Glutamatergic neuron (in vitro differentiated cells): ENCODE measurements around the gene APIP. TPM values are rescaled to one million over a fixed set of nuclear protein-coding genes. Genes with fewer than 3 reads are reported as not detected.

Experiments
- DNase-seq: peaks from one replicate; pipeline ENCODE4 v3.0.0; 2022
- H3K27ac Mint-ChIP-seq: one replicate; pipeline ENCODE4 v1.8.0; 2020; ENCODE audit warnings: mild to moderate bottlenecking, mixed read lengths, inconsistent platforms; ENCODE audit not compliant: unreplicated experiment
- H3K27me3 Mint-ChIP-seq: one replicate; pipeline ENCODE4 v1.8.0; 2020; ENCODE audit warnings: mild to moderate bottlenecking, moderate library complexity, mixed read lengths, inconsistent platforms; ENCODE audit not compliant: unreplicated experiment
- H3K36me3 Mint-ChIP-seq: one replicate; pipeline ENCODE4 v1.8.0; 2020; ENCODE audit warnings: mild to moderate bottlenecking, mixed read lengths, inconsistent platforms; ENCODE audit not compliant: unreplicated experiment
- H3K4me1 Mint-ChIP-seq: one replicate; pipeline ENCODE4 v1.8.0; 2020; ENCODE audit warnings: mild to moderate bottlenecking, low read depth, mixed read lengths, inconsistent platforms; ENCODE audit not compliant: unreplicated experiment
- H3K4me3 Mint-ChIP-seq: one replicate; pipeline ENCODE4 v1.8.0; 2020; ENCODE audit warnings: mild to moderate bottlenecking, mixed read lengths, inconsistent platforms; ENCODE audit not compliant: unreplicated experiment
- H3K9me3 Mint-ChIP-seq: one replicate; pipeline ENCODE4 v1.8.0; 2020; ENCODE audit warnings: mild to moderate bottlenecking, moderate library complexity, mixed read lengths, inconsistent platforms; ENCODE audit not compliant: unreplicated experiment
- total RNA-seq: library from RNA; stranded (reverse); fragmentation: NEBNext Ultra II Directional; extraction: Animal tissue kit (Norgen Biotek cat#: 25700); gene quantifications from one replicate; pipeline ENCODE4 v1.2.1, GENCODE V29; 2021; ENCODE audit not compliant: unreplicated experiment
- TF ChIP-seq, protein P1 (sequence below): fragments of 200-600 bp; sonication (generic); IDR thresholded peaks from one replicate; pipeline ENCODE4 v1.5.0; 2021; ENCODE audit not compliant: partially characterized antibody, unreplicated experiment

APIP gene
- total RNA-seq, 1 donor from 2014 or later: 20.9 TPM

- H3K4me3 Mint-ChIP-seq: no peak overlapping the region
- DNase-seq: no peak
- H3K4me1 Mint-ChIP-seq: peaks cover 7% of the 10 kb centered on the region
- TF ChIP-seq, protein P1, sequence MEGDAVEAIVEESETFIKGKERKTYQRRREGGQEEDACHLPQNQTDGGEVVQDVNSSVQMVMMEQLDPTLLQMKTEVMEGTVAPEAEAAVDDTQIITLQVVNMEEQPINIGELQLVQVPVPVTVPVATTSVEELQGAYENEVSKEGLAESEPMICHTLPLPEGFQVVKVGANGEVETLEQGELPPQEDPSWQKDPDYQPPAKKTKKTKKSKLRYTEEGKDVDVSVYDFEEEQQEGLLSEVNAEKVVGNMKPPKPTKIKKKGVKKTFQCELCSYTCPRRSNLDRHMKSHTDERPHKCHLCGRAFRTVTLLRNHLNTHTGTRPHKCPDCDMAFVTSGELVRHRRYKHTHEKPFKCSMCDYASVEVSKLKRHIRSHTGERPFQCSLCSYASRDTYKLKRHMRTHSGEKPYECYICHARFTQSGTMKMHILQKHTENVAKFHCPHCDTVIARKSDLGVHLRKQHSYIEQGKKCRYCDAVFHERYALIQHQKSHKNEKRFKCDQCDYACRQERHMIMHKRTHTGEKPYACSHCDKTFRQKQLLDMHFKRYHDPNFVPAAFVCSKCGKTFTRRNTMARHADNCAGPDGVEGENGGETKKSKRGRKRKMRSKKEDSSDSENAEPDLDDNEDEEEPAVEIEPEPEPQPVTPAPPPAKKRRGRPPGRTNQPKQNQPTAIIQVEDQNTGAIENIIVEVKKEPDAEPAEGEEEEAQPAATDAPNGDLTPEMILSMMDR: no peak
- no peaks in the 10 kb centered on the region for H3K9me3 Mint-ChIP-seq
- no peaks in the 10 kb centered on the region for H3K27me3 Mint-ChIP-seq
- H3K36me3 Mint-ChIP-seq: no peaks in the 10 kb centered on the region
- no peak overlapping the region for H3K27ac Mint-ChIP-seq
Measured at GRCh38 chr11:34926831-34927132, 10.6 kb upstream of the APIP start.

DNA sequence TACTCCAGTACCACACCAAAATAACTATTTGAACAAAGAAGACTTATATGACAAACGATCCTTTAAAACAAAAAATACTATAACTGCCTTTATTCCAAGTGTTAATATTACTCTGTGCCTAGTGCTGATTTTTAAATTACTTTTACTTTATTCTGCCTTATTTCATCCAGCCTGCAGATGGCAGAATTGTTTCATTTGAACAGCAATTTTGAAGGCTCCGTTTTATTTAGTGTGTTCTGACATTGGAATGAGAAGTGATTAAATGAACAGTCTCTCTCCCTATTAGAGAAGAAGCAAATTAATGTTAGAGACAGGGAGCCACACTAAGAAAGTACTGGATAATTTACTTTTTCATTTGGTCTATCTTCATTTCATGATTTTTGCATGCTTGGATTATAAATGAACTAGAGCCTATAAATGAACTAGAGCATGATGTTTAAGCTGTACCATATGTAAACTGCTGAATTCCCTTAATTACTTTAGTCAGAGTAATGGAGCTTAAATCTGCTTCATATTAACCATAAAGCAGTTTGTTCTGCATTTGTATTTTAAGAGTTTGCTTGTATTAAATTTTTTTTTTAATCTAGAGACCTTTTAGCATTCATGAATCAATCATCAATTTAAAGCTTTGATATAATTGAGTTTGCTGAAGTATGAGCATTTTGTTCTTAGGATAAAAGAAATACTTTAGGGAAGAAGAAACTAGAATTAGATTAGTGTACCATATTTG lies 10.1 kb upstream of the APIP start:
- peaks cover 7% of the 10 kb centered on the region for H3K4me1 Mint-ChIP-seq
- no peaks in the 10 kb centered on the region for H3K36me3 Mint-ChIP-seq
- no peak overlapping the region for H3K4me3 Mint-ChIP-seq
- H3K27me3 Mint-ChIP-seq: no peaks in the 10 kb centered on the region
- TF ChIP-seq, protein P1: peak; percentile 65
- H3K27ac Mint-ChIP-seq: no peak overlapping the region
- no peak for DNase-seq
- H3K9me3 Mint-ChIP-seq: no peaks in the 10 kb centered on the region

DNA sequence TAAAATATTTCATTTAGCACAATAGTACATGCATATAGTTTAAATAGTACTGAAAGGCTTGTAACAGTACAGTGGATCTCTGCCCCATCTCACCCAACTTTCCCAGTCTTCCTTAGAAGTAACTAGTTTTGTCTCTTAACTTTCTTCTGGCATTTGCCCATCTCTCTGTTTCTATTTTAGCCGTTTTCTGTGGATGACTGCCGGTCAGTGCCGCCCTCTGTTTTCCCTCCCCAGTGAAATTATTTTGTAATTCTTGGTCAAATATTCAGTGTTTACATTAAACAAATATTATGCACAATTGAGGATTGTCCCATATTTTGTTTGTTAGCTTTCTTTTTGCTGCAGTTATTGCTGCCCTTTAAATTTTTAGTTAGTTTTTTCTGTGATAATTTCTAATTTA lies 8.5 kb upstream of the APIP start:
- H3K36me3 Mint-ChIP-seq: no peaks in the 10 kb centered on the region
- peaks cover 7% of the 10 kb centered on the region for H3K4me1 Mint-ChIP-seq
- no peak overlapping the region for H3K4me3 Mint-ChIP-seq
- TF ChIP-seq, protein P1: no peak
- no peaks in the 10 kb centered on the region for H3K9me3 Mint-ChIP-seq
- no peak for DNase-seq
- no peak overlapping the region for H3K27ac Mint-ChIP-seq
- H3K27me3 Mint-ChIP-seq: no peaks in the 10 kb centered on the region

DNA sequence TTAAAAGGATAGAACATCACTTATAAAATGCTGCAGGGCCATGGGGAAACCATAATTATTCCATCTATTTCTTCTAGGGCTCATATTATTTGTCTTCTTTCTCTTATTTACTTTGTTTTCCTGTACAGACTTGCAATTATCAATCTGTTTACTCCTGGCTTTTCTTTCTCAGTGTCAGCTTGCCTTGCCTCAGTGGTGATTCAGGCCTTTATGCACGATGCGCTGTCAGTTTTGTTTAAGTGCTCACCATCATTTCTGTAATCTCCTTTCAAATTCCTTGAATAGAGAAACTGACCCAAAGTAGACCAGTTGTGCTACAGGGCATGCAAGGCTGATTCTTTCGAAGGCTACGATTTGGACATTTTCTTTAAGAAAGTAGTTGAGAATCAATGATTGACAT lies 5.0 kb upstream of the APIP start:
- DNase-seq: no peak
- Mint-ChIP-seq H3K27me3 (peaks cover 5% of the 10 kb centered on the region), H3K27ac (no peak overlapping the region), H3K36me3 (no peaks in the 10 kb centered on the region), H3K4me1 (peaks cover 15% of the 10 kb centered on the region), H3K9me3 (peaks cover 4% of the 10 kb centered on the region), H3K4me3 (no peak overlapping the region)
- TF ChIP-seq, protein P1: no peak

- Mint-ChIP-seq H3K9me3 (peaks cover 10% of the 10 kb centered on the region), H3K36me3 (peaks cover 13% of the 10 kb centered on the region), H3K4me3 (peak overlapping the region; percentile 99), H3K4me1 (peaks cover 19% of the 10 kb centered on the region), H3K27me3 (peaks cover 8% of the 10 kb centered on the region), H3K27ac (peak overlapping the region; percentile 97)
- TF ChIP-seq, protein P1: no peak
- DNase-seq: no peak
Measured at GRCh38 chr11:34916843-34917770, 928 bp upstream of the APIP start.
